Neuronal stem cell (in vitro differentiated cells): Measurements from ENCODE around the gene MTA3.
"Not testable (repeated sequence)": the region's sequence is repeated elsewhere in the genome, so short reads cannot be mapped to it uniquely, and the experiment has no call there.

Experiments
- DNase-seq: peaks from one replicate; pipeline ENCODE4 v3.0.0-alpha.2; 2013; ENCODE audit warnings: low spot score
- H2AFZ ChIP-seq: one replicate; pipeline ENCODE4 v1.6.1; 2013; ENCODE audit warnings: mild to moderate bottlenecking, low read length, inconsistent platforms
- H2AK5ac ChIP-seq: 2 replicates; pipeline ENCODE4 v1.6.1; 2013; ENCODE audit warnings: low read depth, mild to moderate bottlenecking, inconsistent platforms, low read length, moderate library complexity, mixed read lengths
- H2BK120ac ChIP-seq: 2 replicates; pipeline ENCODE4 v1.6.1; 2013; ENCODE audit warnings: low read depth, mild to moderate bottlenecking, inconsistent platforms, low read length, moderate library complexity, mixed read lengths
- H2BK12ac ChIP-seq: one replicate; pipeline ENCODE4 v1.6.1; 2013; ENCODE audit warnings: low read length, inconsistent platforms
- H2BK15ac ChIP-seq: 2 replicates; pipeline ENCODE4 v1.6.1; 2013; ENCODE audit warnings: mild to moderate bottlenecking, low read length, inconsistent platforms, mixed read lengths
- H2BK5ac ChIP-seq: one replicate; pipeline ENCODE4 v1.6.1; 2013; ENCODE audit warnings: inconsistent platforms, mild to moderate bottlenecking, low read length, moderate library complexity
- H3K14ac ChIP-seq: one replicate; pipeline ENCODE4 v1.6.1; 2013; ENCODE audit warnings: low read length, inconsistent platforms
- H3K18ac ChIP-seq: 2 replicates; pipeline ENCODE4 v1.6.1; 2013; ENCODE audit warnings: low read length, inconsistent platforms
- H3K23ac ChIP-seq: 2 replicates; pipeline ENCODE4 v1.6.1; 2013; ENCODE audit warnings: low read depth, mild to moderate bottlenecking, mixed read lengths, low read length, inconsistent platforms; ENCODE audit not compliant: poor library complexity
- H3K27ac ChIP-seq: replicated peaks from 3 replicates; pipeline ENCODE4 v1.5.1; 2013; ENCODE audit warnings: low read length, inconsistent platforms
- H3K27me3 ChIP-seq, 3 experiments: 2 replicates each; pipeline ENCODE4 v1.6.1; 2013; ENCODE audit warnings: low read length in 3 of 3, mild to moderate bottlenecking in 2 of 3, inconsistent platforms in 1 of 3, low read depth in 1 of 3, mixed read lengths in 1 of 3, moderate library complexity in 1 of 3; ENCODE audit not compliant: control insufficient read depth in 3 of 3, insufficient read depth in 3 of 3
- H3K36me3 ChIP-seq, 2 donors: replicated peaks in 1 of 2; 2 replicates each; pipeline ENCODE4 v1.6.1; 2013; ENCODE audit warnings: low read length in 2 of 2; ENCODE audit not compliant: control insufficient read depth in 2 of 2, insufficient read depth in 2 of 2
- H3K4ac ChIP-seq: 2 replicates; pipeline ENCODE4 v1.6.1; 2013; ENCODE audit warnings: inconsistent platforms, mild to moderate bottlenecking, low read length, moderate library complexity
- H3K4me1 ChIP-seq, 2 donors: 1 replicate in 1 of 2; 2 replicates in 1 of 2; pipeline ENCODE4 v1.6.1; 2013; ENCODE audit warnings: low read length in 2 of 2, low read depth in 1 of 2; ENCODE audit not compliant: control insufficient read depth in 2 of 2, insufficient read depth in 1 of 2
- H3K4me2 ChIP-seq: one replicate; pipeline ENCODE4 v1.6.1; 2013; ENCODE audit warnings: mild to moderate bottlenecking, low read length, inconsistent platforms; ENCODE audit not compliant: insufficient read depth, poor library complexity, severe bottlenecking
- H3K4me3 ChIP-seq, 2 donors: 2 replicates each; pipeline ENCODE4 v1.5.1; 2013; ENCODE audit warnings: low read length in 2 of 2, mild to moderate bottlenecking in 2 of 2, inconsistent platforms in 1 of 2, moderate library complexity in 1 of 2
- H3K79me1 ChIP-seq: one replicate; pipeline ENCODE4 v1.6.1; 2013; ENCODE audit warnings: low read depth, mild to moderate bottlenecking, inconsistent platforms, low read length, moderate library complexity
- H3K9ac ChIP-seq: one replicate; pipeline ENCODE4 v1.6.1; 2013; ENCODE audit warnings: mild to moderate bottlenecking, low read depth, low read length, inconsistent platforms; ENCODE audit not compliant: poor library complexity
- H3K9me3 ChIP-seq, 2 donors: replicated peaks in 1 of 2; 2 replicates each; pipeline versions ENCODE3 to v1.6.1; 2013; ENCODE audit warnings: low read length in 2 of 2, mild to moderate bottlenecking in 2 of 2, inconsistent platforms in 1 of 2, low read depth in 1 of 2, mixed read lengths in 1 of 2, moderate library complexity in 1 of 2; ENCODE audit not compliant: control insufficient read depth in 2 of 2, insufficient read depth in 1 of 2
- H4K8ac ChIP-seq: one replicate; pipeline ENCODE4 v1.6.1; 2013; ENCODE audit warnings: low read depth, mild to moderate bottlenecking, inconsistent platforms, low read length, moderate library complexity
- H4K91ac ChIP-seq: one replicate; pipeline ENCODE4 v1.6.1; 2013; ENCODE audit warnings: low read length, low read depth, mild to moderate bottlenecking, inconsistent platforms; ENCODE audit not compliant: poor library complexity
- WGBS, 2 donors: extraction: QIAGEN DNeasy Blood & Tissue Kit; methylation state at CpG; one replicate each; pipeline ENCODE4 v1.1.7; 2013; ENCODE audit warnings: missing lambda C conversion rate in 2 of 2, mixed read lengths in 1 of 2; ENCODE audit not compliant: insufficient read length in 2 of 2, insufficient replicate concordance in 1 of 2; ENCODE audit errors: extremely low coverage in 2 of 2; 5-methylcytosine and 5-hydroxymethylcytosine counted together

Gene MTA3

GRCh38 chr2:42614838-42615237, 46.4 kb downstream of the MTA3 start:
- H3K27me3 ChIP-seq: no peaks in the 10 kb centered on the region
- peaks cover 0 to 1% of the 10 kb centered on the region in 2 donors for H3K9me3 ChIP-seq
- H2BK15ac ChIP-seq: no peak overlapping the region
- peaks cover 0 to 2% of the 10 kb centered on the region in 2 donors for H3K4me1 ChIP-seq
- no peak overlapping the region for H2BK120ac ChIP-seq
- no peak overlapping the region for H3K4me2 ChIP-seq
- WGBS, 2 donors: no CpG with 5 or more reads among the region's 7 CpGs
- no peak overlapping the region for H3K4me3 ChIP-seq
- peaks cover 3 to 59% of the 10 kb centered on the region in 2 donors for H3K36me3 ChIP-seq
- peaks cover 3% of the 10 kb centered on the region for H3K79me1 ChIP-seq
- no peak overlapping the region for H3K14ac ChIP-seq
- no peak overlapping the region for H4K91ac ChIP-seq
- no peak overlapping the region for H3K4ac ChIP-seq
- H3K9ac ChIP-seq: no peak overlapping the region
- no peak for DNase-seq
- no peak overlapping the region for H2AK5ac ChIP-seq
- no peak overlapping the region for H2BK5ac ChIP-seq
- no peak overlapping the region for H3K18ac ChIP-seq
- H2BK12ac ChIP-seq: no peak overlapping the region
- no peak overlapping the region for H2AFZ ChIP-seq
- no peak overlapping the region for H3K27ac ChIP-seq
- H4K8ac ChIP-seq: no peak overlapping the region
- no peak overlapping the region for H3K23ac ChIP-seq

DNA sequence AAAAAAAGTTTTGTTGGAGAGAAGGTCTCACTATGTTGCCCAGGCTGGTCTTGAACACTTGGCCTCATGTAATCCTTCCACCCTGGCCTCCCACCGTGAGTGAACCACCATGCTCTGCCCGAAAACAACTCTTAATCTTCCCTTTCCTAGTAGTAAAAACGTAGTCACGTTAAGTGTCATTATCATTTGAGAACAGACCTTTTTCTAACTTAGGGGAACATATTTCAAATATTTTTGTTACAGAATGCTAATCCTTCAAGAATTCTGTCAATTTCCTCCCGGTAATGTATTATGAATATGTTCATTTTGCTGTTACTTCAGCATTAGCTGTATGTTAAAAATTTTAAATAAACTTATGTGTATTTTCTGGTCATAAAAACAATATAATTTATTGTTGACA, 49.7 kb downstream of the MTA3 start:
- no peak overlapping the region for H2AK5ac ChIP-seq
- no peak overlapping the region for H4K8ac ChIP-seq
- H2BK15ac ChIP-seq: no peak overlapping the region
- no peak overlapping the region for H3K4me3 ChIP-seq
- H3K4me1 ChIP-seq: peaks cover 0 to 2% of the 10 kb centered on the region in 2 donors
- no CpG with 5 or more reads among the region's 5 CpGs for WGBS, 2 donors
- H3K9ac ChIP-seq: no peak overlapping the region
- no peak overlapping the region for H2BK12ac ChIP-seq
- H3K14ac ChIP-seq: no peak overlapping the region
- no peaks in the 10 kb centered on the region for H3K27me3 ChIP-seq
- no peak overlapping the region for H2BK5ac ChIP-seq
- no peak overlapping the region for H2BK120ac ChIP-seq
- peaks cover 2% of the 10 kb centered on the region for H3K79me1 ChIP-seq
- H3K27ac ChIP-seq: no peak overlapping the region
- H3K36me3 ChIP-seq: peaks cover 4 to 51% of the 10 kb centered on the region in 2 donors
- no peak overlapping the region for H3K4ac ChIP-seq
- no peak overlapping the region for H4K91ac ChIP-seq
- peaks cover 0 to 7% of the 10 kb centered on the region in 2 donors for H3K9me3 ChIP-seq
- no peak overlapping the region for H3K18ac ChIP-seq
- H2AFZ ChIP-seq: no peak overlapping the region
- no peak for DNase-seq
- no peak overlapping the region for H3K4me2 ChIP-seq
- H3K23ac ChIP-seq: no peak overlapping the region

- Histone ChIP-seq H3K23ac (no peak overlapping the region), H2BK120ac (no peak overlapping the region), H3K4me2 (no peak overlapping the region), H4K8ac (no peak overlapping the region), H2AFZ (no peak overlapping the region), H3K9ac (no peak overlapping the region), H3K27ac (no peak overlapping the region), H3K9me3 (peaks cover 0 to 10% of the 10 kb centered on the region in 2 donors), H3K18ac (no peak overlapping the region), H3K27me3 (no peaks in the 10 kb centered on the region), H4K91ac (no peak overlapping the region), H3K4me3 (no peak overlapping the region), H3K4ac (no peak overlapping the region), H3K4me1 (no peaks in the 10 kb centered on the region), H3K79me1 (peaks cover 2% of the 10 kb centered on the region), H2AK5ac (no peak overlapping the region), H2BK5ac (no peak overlapping the region), H2BK15ac (no peak overlapping the region), H3K36me3 (peaks cover 4 to 53% of the 10 kb centered on the region in 2 donors), H2BK12ac (no peak overlapping the region), H3K14ac (no peak overlapping the region)
- no peak for DNase-seq
- no CpG with 5 or more reads among the region's 2 CpGs for WGBS, 2 donors
These were observed 50.5 kb downstream of the MTA3 start for GRCh38 chr2:42618972-42619371.

DNA sequence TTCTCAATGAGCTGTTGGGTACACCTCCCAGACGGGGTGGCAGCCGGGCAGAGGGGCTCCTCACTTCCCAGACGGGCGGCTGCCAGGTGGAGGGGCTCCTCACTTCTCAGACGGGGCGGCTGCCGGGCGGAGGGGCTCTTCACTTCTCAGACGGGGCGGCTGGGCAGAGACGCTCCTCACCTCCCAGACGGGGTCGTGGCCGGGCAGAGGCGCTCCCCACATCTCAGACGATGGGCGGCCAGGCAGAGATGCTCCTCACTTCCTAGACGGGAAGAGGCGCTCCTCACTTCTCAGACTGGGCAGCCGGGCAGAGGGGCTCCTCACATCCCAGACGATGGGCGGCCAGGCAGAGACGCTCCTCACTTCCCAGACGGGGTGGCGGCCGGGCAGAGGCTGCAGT, 53.2 kb downstream of the MTA3 start:
- not testable (repeated sequence) for H3K4me3 ChIP-seq, H3K9ac ChIP-seq, H3K27ac ChIP-seq, H2BK5ac ChIP-seq, H2BK120ac ChIP-seq, H3K14ac ChIP-seq, H2BK15ac ChIP-seq, H3K79me1 ChIP-seq, H3K23ac ChIP-seq, H3K4me1 ChIP-seq, H3K4ac ChIP-seq, H4K91ac ChIP-seq, H3K18ac ChIP-seq, DNase-seq, H3K27me3 ChIP-seq, H2AFZ ChIP-seq, H4K8ac ChIP-seq, H2AK5ac ChIP-seq, H3K4me2 ChIP-seq, H2BK12ac ChIP-seq
- no CpG with 5 or more reads among the region's 26 CpGs for WGBS, 2 donors
- Histone ChIP-seq H3K9me3 (peaks cover 0 to 10% of the 10 kb centered on the region in 2 donors), H3K36me3 (peaks cover 4 to 40% of the 10 kb centered on the region in 2 donors)
